RCC 7860 (cell line): ENCODE results near the gene GADD45G.

Experiments used
- DNase-seq: peaks from one replicate; pipeline ENCODE4 v3.0.0-alpha.2; 2015; ENCODE audit warnings: low spot score
- FAIRE-seq: peaks from 2 replicates; lab custom pipeline; 2012; peaks lifted over from hg19 to GRCh38; lab: Jason Lieb, UNC

Gene GADD45G

GRCh38 chr9:89629081-89629976, 24.5 kb downstream of the GADD45G start:
- no peak for FAIRE-seq
- no peak for DNase-seq

- no peak for FAIRE-seq
- DNase-seq, result no peak
These were observed 25.7 kb downstream of the GADD45G start for GRCh38 chr9:89630508-89630907.

- DNase-seq (no peak), FAIRE-seq (no peak)
These were observed 26.6 kb downstream of the GADD45G start for GRCh38 chr9:89631384-89631783.

GRCh38 chr9:89632192-89632733, 27.5 kb downstream of the GADD45G start:
- FAIRE-seq (no peak), DNase-seq (no peak)

- FAIRE-seq (no peak), DNase-seq (no peak)
These were observed 27.9 kb downstream of the GADD45G start for GRCh38 chr9:89632736-89633135.

GRCh38 chr9:89633404-89633803, 28.6 kb downstream of the GADD45G start:
- DNase-seq, result no peak
- FAIRE-seq, result no peak

GRCh38 chr9:89633920-89634319, 29.1 kb downstream of the GADD45G start:
- DNase-seq, result no peak
- FAIRE-seq, result no peak

GRCh38 chr9:89634995-89635742, 30.4 kb downstream of the GADD45G start:
- FAIRE-seq, result no peak
- peak; percentile 38 for DNase-seq

- no peak for FAIRE-seq
- peak; percentile 39 for DNase-seq
These were observed 31.0 kb downstream of the GADD45G start for GRCh38 chr9:89635816-89636215.

GRCh38 chr9:89637787-89638186, 33.0 kb downstream of the GADD45G start:
- no peak for FAIRE-seq
- DNase-seq, result no peak

- FAIRE-seq (no peak), DNase-seq (no peak)
These were observed 33.5 kb downstream of the GADD45G start for GRCh38 chr9:89638359-89638758.

GRCh38 chr9:89638893-89639292, 34.1 kb downstream of the GADD45G start:
- FAIRE-seq, result no peak
- no peak for DNase-seq

- no peak for FAIRE-seq
- DNase-seq, result no peak
These were observed 34.6 kb downstream of the GADD45G start for GRCh38 chr9:89639367-89639795.

GRCh38 chr9:89639961-89640360, 35.1 kb downstream of the GADD45G start:
- DNase-seq (no peak), FAIRE-seq (no peak)

GRCh38 chr9:89640361-89640760, 35.5 kb downstream of the GADD45G start:
- FAIRE-seq (no peak), DNase-seq (no peak)

GRCh38 chr9:89640801-89641200, 36.0 kb downstream of the GADD45G start:
- FAIRE-seq, result no peak
- DNase-seq, result no peak

GRCh38 chr9:89641980-89642379, 37.2 kb downstream of the GADD45G start:
- no peak for FAIRE-seq
- no peak for DNase-seq

- no peak for DNase-seq
- FAIRE-seq, result no peak
These were observed 38.0 kb downstream of the GADD45G start for GRCh38 chr9:89642789-89643188.

GRCh38 chr9:89646189-89646939, 41.6 kb downstream of the GADD45G start:
- DNase-seq, result no peak
- FAIRE-seq, result no peak

GRCh38 chr9:89647366-89648128, 42.7 kb downstream of the GADD45G start:
- FAIRE-seq (no peak), DNase-seq (no peak)
